ENCODE measurements around the gene SYNPO2L.
"Not testable (repeated sequence)": the region's sequence is repeated elsewhere in the genome, so short reads cannot be mapped to it uniquely, and the experiment has no call there.

DNA sequence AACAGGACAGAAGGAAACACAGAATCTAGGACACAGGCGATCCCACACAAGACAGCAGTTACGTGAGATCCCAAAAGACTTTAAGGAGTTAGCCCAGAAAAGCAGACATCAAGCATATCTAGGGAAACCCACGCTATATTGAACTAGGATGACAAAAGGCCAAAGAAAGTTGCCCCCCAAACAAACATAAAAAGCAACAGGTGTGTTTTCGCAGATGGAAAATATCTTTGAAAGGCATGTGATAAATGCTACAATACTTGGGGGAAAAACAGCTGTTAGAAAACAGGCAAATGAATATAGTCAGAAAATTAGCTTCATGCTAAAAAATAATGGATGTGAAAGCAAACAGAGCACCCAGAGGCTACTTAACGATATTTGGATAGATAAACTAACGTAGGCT is 34.9 kb upstream of the SYNPO2L start:
- TF ChIP-seq POLR2A (IDR thresholded peaks at IDR 0.05): not testable (repeated sequence)
- TF ChIP-seq, protein P1, sequence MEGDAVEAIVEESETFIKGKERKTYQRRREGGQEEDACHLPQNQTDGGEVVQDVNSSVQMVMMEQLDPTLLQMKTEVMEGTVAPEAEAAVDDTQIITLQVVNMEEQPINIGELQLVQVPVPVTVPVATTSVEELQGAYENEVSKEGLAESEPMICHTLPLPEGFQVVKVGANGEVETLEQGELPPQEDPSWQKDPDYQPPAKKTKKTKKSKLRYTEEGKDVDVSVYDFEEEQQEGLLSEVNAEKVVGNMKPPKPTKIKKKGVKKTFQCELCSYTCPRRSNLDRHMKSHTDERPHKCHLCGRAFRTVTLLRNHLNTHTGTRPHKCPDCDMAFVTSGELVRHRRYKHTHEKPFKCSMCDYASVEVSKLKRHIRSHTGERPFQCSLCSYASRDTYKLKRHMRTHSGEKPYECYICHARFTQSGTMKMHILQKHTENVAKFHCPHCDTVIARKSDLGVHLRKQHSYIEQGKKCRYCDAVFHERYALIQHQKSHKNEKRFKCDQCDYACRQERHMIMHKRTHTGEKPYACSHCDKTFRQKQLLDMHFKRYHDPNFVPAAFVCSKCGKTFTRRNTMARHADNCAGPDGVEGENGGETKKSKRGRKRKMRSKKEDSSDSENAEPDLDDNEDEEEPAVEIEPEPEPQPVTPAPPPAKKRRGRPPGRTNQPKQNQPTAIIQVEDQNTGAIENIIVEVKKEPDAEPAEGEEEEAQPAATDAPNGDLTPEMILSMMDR (IDR thresholded peaks at IDR 0.05 in 4 of 5, conservative IDR thresholded peaks at IDR 0.05 in 1 of 5): not testable (repeated sequence)

Measured in gastrocnemius medialis (tissue), 4 donors.